ENCODE data around the gene GSK3B.

GRCh38 chr3:119794971-119795612 lies 299.2 kb downstream of the GSK3B start:
- no peak for TF ChIP-seq EZH2 (IDR thresholded peaks at IDR 0.05; ENCODE audit: insufficient read depth, poor library complexity, severe bottlenecking)
- TF ChIP-seq EZH2phosphoT487 (IDR thresholded peaks at IDR 0.05; ENCODE audit: insufficient read depth, low read depth) = no peak
